HG03558 (cell line): Measurements from ENCODE around the gene MAML3.

Experiments used
- ATAC-seq: cut with Tn5 transposase; IDR thresholded peaks from one replicate; pipeline ENCODE4 v1.9.1; 2021; ENCODE audit warnings: moderate number of reproducible peaks; ENCODE audit not compliant: unreplicated experiment; ENCODE audit errors: extremely low read depth

The MAML3 gene

GRCh38 chr4:139854668-139855403 is 299.1 kb downstream of the MAML3 start:
- no peak for ATAC-seq

DNA sequence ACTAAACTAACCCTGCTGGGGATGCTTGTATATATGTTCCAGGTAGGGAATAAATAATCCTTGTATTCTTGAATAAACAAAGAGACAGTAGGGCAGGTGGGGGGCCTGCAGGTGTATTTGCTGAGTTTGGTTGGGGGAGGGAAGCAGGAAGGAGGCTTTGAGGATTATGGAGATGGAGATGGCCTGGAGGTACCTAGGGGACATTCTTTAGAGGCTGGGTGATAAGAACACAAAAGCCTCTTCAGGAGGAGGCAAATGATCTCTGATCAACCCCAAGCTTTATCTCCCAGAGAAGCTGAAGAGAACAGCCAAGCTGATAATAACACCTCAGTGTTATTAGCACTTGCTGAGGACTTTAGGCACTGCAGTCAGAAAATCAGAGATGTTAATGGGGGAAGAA is 300.7 kb downstream of the MAML3 start:
- no peak for ATAC-seq

- ATAC-seq = no peak
These were observed 301.2 kb downstream of the MAML3 start for GRCh38 chr4:139852612-139853269.

DNA sequence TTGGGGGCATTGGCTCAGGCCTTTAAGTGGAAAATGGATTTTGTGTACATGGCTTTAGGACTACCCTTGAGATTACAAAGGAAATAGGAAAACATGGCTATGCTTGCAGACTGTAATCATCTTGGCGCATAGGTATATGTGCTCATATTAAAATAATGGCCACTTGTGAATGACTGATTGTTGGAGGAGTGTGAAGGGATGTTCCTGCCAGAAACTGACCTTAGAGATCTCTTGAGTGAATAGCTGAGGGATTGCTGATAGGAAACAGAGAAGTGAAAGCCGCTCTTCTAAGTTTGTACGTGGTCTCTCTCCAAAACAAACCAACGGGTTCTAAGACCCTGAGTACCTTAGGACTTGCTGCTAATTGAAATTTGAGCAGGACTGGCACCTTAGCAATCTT is 302.3 kb downstream of the MAML3 start:
- ATAC-seq = no peak

DNA sequence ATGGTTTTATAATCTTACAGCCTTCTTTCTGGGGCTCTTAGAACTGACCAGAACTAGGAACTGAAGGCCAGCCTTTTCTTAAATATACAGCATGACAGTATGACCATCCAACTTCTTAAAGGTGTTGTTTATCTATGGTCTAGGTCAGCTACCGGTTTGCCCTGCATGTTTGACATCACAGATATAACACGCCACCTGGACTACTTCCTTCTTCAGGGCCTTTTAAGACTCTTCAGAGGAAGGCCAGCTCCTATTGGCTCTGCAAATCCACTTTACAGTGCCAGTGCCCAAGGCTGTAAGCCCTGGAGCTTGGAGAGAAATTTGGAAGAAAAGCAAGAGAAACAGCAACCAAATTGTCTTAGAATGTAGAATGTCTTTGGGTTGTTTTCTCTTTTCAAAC is 302.9 kb downstream of the MAML3 start:
- no peak for ATAC-seq

GRCh38 chr4:139849219-139849618 is 304.8 kb downstream of the MAML3 start:
- no peak for ATAC-seq

DNA sequence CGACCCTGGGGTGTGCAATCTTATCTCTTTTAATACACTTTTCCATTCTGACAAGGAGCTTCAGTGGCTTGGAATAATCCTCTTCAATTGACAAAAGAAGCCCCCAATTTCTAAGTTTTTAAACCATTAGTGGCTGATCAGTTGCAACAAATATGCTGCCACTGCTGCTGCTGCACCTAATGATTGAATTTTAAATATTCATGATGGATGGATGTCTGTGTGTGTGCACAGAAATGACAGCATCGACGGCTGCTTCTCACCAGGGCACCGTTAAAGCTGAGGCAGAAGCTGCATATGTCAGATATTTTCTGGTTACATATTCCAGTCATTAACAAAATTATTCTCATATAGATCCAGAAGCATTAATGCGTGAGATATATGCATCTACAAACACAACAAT is 306.0 kb downstream of the MAML3 start:
- no peak for ATAC-seq

- ATAC-seq = no peak
These were observed 306.4 kb downstream of the MAML3 start for GRCh38 chr4:139847602-139848001.

DNA sequence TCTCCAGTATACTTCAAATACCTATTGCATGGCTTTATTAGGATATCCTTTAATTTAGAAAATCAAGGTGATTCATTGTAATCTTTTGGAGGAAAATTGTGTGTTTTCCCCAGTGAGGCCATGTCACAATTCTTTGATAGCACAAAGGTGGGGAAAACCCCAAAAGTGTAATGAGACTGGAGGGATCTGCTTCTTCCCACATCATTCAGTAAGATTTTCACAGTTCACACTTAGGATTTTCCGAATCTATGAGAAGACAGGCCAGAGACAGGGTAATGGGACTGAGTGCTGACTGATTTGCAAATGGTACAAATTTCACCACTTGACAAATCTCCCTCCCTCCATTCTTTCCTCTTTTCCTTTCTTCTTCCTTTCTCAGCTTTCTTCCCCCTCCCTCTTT is 307.2 kb downstream of the MAML3 start:
- ATAC-seq = no peak

- no peak for ATAC-seq
These were observed 308.4 kb downstream of the MAML3 start for GRCh38 chr4:139845453-139846093.

- ATAC-seq = no peak
These were observed 309.4 kb downstream of the MAML3 start for GRCh38 chr4:139844459-139845036.

GRCh38 chr4:139844057-139844456 is 309.9 kb downstream of the MAML3 start:
- no peak for ATAC-seq

- ATAC-seq = no peak
These were observed 310.3 kb downstream of the MAML3 start for GRCh38 chr4:139843641-139844040.

GRCh38 chr4:139841464-139842195 is 312.4 kb downstream of the MAML3 start:
- no peak for ATAC-seq

DNA sequence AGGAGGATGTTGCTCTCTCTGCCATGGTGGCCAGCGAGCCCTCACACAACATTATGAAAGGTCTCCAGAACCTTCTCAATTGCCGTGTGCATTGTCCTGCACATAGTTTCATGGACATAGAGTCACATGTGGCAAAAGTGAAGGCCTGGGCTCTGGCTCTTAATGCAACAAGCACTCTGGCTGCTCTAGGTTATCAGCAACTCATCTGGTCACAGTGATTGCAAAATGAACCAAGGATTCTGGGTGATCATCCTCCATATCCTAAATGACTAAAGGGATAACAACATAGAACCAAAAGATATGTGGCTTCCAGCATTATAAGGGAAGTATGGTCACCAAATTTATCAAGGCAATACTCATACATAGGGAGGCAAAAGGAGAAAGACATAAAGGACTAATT is 313.2 kb downstream of the MAML3 start:
- ATAC-seq = no peak

- ATAC-seq = no peak
These were observed 314.5 kb downstream of the MAML3 start for GRCh38 chr4:139839403-139840031.

DNA sequence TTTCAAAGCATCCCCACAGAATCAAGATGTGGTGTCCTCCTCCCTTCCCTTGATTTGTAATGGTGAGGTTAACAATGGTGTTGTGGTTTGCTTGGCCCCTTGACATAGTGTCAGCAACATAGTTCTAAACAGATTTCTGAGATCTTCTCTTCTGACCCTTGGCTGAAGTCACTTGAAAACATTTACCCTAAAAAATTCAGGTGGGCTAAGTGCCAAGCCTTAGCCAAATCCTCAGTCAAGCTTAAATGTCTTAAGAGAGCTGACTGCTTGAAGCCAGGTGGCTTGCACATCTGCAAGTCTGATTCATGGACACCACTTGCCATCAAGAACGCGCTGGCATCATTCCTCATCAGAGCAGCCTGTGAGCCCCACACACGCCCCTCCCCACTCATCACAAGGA is 315.2 kb downstream of the MAML3 start:
- ATAC-seq = no peak

DNA sequence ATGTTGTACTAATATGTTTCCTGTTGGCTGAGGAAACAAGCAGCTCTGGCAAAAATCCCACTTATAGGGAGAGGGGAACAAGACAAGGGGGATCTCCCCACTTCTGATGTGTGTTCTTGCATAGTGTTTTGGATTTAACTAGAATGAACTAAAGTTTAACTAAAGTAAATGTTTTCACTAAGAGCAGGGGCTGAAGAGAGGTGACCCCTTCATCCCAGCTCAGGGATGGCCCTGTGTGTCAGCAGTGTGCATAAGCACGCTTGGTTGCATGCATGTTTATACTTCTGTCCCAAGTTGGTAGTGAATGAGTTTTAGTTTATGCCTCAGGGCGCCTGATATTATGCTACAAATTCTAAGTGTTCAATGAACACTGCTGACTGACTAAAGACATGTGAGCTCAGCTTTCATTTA is 319.0 kb downstream of the MAML3 start:
- ATAC-seq = no peak

- no peak for ATAC-seq
These were observed 319.7 kb downstream of the MAML3 start for GRCh38 chr4:139834226-139834662.
